Mesothelial cell of epicardium (in vitro differentiated cells): ENCODE data around the gene CHST11. TPM values are rescaled to one million over a fixed set of nuclear protein-coding genes. Genes with fewer than 3 reads are reported as not detected.

ENCODE experiments used
- DNase-seq, 2 experiments: peaks; one replicate each; pipeline ENCODE4 v3.0.0; 2021; ENCODE audit warnings: low spot score in 2 of 2; ENCODE audit not compliant: unreplicated experiment in 2 of 2
- H3K27ac Mint-ChIP-seq: 2 replicates; pipeline ENCODE4 v1.8.0; 2021; ENCODE audit warnings: mixed read lengths
- H3K27me3 Mint-ChIP-seq: 2 replicates; pipeline ENCODE4 v1.8.0; 2021; ENCODE audit warnings: low read depth, mixed read lengths
- H3K36me3 Mint-ChIP-seq: 2 replicates; pipeline ENCODE4 v1.8.0; 2021; ENCODE audit warnings: mixed read lengths
- H3K4me1 Mint-ChIP-seq: 2 replicates; pipeline ENCODE4 v1.8.0; 2021; ENCODE audit warnings: mixed read lengths
- H3K4me3 Mint-ChIP-seq: 2 replicates; pipeline ENCODE4 v1.8.0; 2021; ENCODE audit warnings: mild to moderate bottlenecking, moderate library complexity, mixed read lengths
- H3K9me3 Mint-ChIP-seq: 2 replicates; pipeline ENCODE4 v1.8.0; 2021; ENCODE audit warnings: mixed read lengths
- total RNA-seq: library from RNA; stranded (reverse); gene quantifications from 3 replicates; pipeline ENCODE4 v1.2.1, GENCODE V29; 2021
- TF ChIP-seq, protein P1 (sequence below): fragments of 200-600 bp; sonication (generic); IDR thresholded peaks from one replicate; pipeline ENCODE4 v1.5.0; 2021; ENCODE audit warnings: antibody characterized with exemption; ENCODE audit not compliant: unreplicated experiment

CHST11 gene
- total RNA-seq, 1 donor from 2014 or later = 15.0 TPM

GRCh38 chr12:104668274-104668718, 211.5 kb downstream of the CHST11 start:
- DNase-seq = no peak
- Mint-ChIP-seq H3K4me1 (peaks cover 36% of the 10 kb centered on the region), H3K4me3 (no peak overlapping the region), H3K27me3 (peaks cover 90% of the 10 kb centered on the region), H3K27ac (peak overlapping the region; percentile 18), H3K36me3 (no peaks in the 10 kb centered on the region), H3K9me3 (no peaks in the 10 kb centered on the region)
- TF ChIP-seq, protein P1, sequence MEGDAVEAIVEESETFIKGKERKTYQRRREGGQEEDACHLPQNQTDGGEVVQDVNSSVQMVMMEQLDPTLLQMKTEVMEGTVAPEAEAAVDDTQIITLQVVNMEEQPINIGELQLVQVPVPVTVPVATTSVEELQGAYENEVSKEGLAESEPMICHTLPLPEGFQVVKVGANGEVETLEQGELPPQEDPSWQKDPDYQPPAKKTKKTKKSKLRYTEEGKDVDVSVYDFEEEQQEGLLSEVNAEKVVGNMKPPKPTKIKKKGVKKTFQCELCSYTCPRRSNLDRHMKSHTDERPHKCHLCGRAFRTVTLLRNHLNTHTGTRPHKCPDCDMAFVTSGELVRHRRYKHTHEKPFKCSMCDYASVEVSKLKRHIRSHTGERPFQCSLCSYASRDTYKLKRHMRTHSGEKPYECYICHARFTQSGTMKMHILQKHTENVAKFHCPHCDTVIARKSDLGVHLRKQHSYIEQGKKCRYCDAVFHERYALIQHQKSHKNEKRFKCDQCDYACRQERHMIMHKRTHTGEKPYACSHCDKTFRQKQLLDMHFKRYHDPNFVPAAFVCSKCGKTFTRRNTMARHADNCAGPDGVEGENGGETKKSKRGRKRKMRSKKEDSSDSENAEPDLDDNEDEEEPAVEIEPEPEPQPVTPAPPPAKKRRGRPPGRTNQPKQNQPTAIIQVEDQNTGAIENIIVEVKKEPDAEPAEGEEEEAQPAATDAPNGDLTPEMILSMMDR = no peak

DNA sequence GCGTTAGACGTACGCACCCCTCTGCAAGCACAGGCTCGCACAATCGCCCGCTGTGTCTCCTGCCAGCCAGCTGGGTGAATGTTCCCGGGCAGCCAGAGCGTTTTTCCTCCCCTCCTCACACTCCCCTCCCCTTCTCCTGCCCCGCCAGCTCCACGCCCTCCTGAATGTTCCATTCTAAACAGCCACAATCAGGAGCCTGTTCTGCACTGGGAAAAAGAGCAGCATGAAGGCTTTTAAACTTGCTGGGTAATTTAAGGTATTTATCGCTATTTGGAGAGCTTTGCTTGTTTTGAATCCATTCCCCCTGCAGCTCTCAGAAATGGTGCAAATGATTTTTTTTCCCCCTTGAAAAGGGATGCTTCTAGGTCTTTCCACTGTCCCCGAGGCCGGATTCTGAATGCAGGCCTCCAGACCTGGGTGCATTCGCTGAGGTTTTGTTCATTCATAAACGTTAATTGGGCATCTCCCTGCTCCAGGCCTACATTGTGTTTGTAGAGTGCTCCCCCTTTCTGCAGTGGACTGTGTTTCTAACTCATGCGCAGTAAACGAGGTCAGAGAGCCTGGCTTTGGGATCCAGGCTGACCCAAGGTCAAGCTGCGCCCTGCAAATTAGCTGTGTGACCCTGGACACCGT, 212.5 kb downstream of the CHST11 start:
- peaks cover 90% of the 10 kb centered on the region for H3K27me3 Mint-ChIP-seq
- DNase-seq = no peak
- H3K36me3 Mint-ChIP-seq = no peaks in the 10 kb centered on the region
- no peaks in the 10 kb centered on the region for H3K9me3 Mint-ChIP-seq
- H3K4me3 Mint-ChIP-seq = peak overlapping the region; percentile 13
- TF ChIP-seq, protein P1 = no peak
- no peak overlapping the region for H3K27ac Mint-ChIP-seq
- H3K4me1 Mint-ChIP-seq = peaks cover 43% of the 10 kb centered on the region

- H3K27ac Mint-ChIP-seq = no peak overlapping the region
- H3K4me1 Mint-ChIP-seq = peaks cover 44% of the 10 kb centered on the region
- H3K4me3 Mint-ChIP-seq = no peak overlapping the region
- no peak for DNase-seq
- H3K36me3 Mint-ChIP-seq = no peaks in the 10 kb centered on the region
- no peaks in the 10 kb centered on the region for H3K9me3 Mint-ChIP-seq
- peaks cover 89% of the 10 kb centered on the region for H3K27me3 Mint-ChIP-seq
- TF ChIP-seq, protein P1 = no peak
Measured at GRCh38 chr12:104669851-104670337, 213.1 kb downstream of the CHST11 start.

DNA sequence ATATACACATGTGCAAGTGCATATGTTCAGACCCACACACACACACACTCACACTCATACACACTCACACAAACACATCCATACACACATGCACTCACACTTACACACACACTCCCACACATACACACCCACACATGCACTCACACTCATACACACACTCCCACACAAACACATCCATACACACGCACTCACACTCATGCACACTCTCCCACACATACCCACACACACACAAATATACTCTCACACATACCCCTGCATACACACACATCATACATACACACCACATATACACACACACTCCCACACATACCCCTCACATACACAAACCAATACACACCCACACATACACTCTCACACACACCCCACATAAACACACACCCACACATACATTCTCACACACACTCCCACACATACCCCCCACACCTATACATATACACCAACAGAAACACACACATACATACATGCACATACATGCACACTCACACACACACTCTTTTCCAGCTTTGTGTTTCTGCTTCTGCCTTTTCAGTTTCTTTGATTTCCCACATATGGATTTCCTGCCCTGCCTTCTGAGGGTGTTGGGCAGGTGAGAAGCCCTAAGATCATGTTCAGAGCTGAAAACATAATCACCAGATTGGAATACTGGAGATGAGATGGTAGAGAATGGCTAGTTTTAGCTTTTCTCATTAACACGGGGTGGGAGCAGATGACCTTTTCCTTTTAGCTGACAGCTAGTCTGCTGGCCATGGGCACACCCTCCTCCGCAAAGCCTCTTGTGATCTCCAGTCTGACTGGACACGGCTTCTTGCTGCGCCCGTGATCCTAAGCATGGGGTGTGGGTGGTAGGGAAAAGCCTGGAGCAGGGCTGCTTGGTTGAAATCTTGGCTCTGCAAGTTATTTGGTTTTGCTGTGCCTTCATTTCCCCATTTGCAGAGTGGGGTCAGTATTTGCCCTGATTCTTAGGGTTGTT, 214.0 kb downstream of the CHST11 start:
- TF ChIP-seq, protein P1 = no peak
- no peak for DNase-seq
- no peaks in the 10 kb centered on the region for H3K36me3 Mint-ChIP-seq
- peaks cover 89% of the 10 kb centered on the region for H3K27me3 Mint-ChIP-seq
- no peak overlapping the region for H3K27ac Mint-ChIP-seq
- H3K4me3 Mint-ChIP-seq = no peak overlapping the region
- H3K9me3 Mint-ChIP-seq = no peaks in the 10 kb centered on the region
- H3K4me1 Mint-ChIP-seq = peaks cover 44% of the 10 kb centered on the region

DNA sequence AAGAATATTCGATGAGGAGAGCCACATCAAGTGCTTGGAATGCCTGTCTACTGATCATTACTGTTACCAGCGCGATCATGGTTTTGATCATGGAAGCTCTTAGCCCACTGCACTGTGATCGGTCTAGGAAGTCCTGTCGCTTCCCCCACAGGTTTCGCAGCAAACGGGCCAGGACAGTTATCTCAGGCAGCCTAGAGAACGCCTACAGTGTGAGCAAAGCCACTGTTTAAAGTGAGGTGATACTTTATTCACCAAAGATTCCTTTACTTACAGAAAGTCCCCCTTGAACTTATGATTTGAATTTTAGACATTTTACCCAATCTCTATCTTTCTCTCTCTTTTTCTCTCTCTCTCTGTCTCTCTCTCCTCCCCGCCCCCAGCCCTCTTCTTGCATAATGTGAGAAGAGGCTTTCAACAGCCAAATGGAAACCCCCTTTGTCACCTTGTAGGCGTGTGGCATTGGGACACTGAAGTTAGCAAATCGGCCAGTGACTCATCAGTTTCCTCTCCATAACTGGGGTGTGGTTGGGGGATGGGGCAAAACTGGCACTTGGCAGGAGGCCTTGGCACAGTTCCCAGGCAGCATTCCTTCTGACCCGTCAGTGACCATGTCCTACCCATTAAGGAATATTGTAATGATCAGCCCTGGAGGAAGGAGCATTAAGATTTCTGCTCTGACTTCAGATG, 214.8 kb downstream of the CHST11 start:
- H3K4me3 Mint-ChIP-seq = no peak overlapping the region
- H3K36me3 Mint-ChIP-seq = no peaks in the 10 kb centered on the region
- no peak for DNase-seq
- peaks cover 87% of the 10 kb centered on the region for H3K27me3 Mint-ChIP-seq
- no peak overlapping the region for H3K27ac Mint-ChIP-seq
- TF ChIP-seq, protein P1 = no peak
- H3K9me3 Mint-ChIP-seq = no peaks in the 10 kb centered on the region
- H3K4me1 Mint-ChIP-seq = peaks cover 44% of the 10 kb centered on the region
